SKM-1 treated with dmso at 0.1 percent for 144 hours (cell line): ENCODE measurements around the gene CIB1.

Experiments
- DNase-seq: peaks from one replicate; lab custom pipeline; 2025; ENCODE audit not compliant: unreplicated experiment; lab: John Stamatoyannopoulos, UW

The CIB1 gene

DNA sequence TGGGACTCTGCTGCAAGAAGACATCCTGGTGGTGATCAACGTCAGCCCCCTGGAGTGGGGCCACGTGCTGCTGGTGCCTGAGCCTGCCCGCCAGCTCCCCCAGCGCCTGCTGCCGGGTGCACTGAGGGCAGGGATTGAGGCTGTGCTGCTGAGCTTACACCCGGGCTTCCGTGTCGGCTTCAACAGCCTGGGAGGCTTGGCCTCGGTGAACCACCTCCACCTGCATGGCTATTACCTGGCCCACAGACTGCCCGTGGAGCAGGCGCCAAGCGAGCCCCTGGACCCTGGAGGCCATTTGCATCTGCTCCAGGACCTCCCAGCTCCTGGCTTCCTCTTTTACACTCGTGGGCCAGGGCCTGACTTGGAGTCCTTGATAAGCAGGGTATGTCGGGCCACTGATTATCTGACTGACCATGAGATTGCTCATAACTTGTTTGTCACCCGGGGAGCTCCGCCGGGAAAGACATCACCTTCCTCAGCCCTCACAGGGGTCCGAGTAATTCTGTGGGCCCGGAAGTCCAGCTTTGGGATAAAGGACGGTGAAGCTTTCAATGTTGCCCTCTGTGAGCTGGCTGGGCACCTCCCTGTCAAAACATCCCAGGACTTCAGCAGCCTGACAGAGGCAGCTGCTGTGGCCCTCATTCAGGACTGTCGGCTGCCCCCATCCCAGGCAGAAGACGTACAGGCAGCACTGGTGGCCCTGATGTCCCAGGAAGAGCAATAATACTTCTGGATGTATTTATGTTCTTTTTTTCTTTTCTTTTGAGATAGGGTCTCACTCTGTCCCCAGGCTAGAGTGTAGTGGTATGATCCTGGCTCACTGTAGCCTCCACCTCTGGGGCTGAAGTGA, 7.8 kb upstream of the CIB1 start:
- no peak for DNase-seq

DNA sequence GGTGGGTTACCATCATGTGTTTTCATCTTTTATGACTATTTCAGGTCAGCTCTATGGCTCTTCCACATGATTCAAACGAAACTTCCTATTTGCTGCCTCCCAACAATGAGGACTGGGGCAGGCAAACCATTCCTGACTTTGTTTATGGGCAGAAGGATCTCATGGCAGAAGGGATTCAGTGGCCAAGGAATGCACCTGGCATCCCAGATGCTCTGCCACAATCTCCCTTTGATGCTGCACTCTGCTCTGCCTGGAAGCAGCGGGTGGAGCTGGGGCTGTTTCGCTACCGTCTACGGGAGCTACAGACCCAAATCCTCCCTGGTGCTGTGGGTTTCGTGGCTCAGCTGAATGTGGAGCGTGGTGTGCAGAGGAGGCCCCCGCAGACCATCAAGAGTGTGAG, 7.1 kb upstream of the CIB1 start:
- no peak for DNase-seq

DNA sequence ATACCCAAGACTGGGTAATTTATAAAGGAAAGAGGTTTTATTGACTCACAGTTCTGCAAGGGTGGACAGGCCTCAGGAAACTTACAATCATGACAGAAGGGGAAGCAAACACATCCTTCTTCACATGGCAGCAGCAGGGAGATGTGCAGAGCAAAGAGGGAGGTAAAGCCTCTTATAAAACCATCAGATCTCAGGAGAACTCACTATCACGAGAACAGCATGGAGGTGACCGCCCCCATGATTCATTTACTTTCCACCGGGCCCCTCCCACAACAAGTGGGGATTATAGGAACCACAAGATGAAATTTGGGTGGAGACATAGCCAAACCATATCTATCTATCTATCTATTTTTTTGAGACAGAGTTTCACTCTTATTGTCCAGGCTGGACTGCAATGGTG, 5.6 kb upstream of the CIB1 start:
- DNase-seq: no peak

DNA sequence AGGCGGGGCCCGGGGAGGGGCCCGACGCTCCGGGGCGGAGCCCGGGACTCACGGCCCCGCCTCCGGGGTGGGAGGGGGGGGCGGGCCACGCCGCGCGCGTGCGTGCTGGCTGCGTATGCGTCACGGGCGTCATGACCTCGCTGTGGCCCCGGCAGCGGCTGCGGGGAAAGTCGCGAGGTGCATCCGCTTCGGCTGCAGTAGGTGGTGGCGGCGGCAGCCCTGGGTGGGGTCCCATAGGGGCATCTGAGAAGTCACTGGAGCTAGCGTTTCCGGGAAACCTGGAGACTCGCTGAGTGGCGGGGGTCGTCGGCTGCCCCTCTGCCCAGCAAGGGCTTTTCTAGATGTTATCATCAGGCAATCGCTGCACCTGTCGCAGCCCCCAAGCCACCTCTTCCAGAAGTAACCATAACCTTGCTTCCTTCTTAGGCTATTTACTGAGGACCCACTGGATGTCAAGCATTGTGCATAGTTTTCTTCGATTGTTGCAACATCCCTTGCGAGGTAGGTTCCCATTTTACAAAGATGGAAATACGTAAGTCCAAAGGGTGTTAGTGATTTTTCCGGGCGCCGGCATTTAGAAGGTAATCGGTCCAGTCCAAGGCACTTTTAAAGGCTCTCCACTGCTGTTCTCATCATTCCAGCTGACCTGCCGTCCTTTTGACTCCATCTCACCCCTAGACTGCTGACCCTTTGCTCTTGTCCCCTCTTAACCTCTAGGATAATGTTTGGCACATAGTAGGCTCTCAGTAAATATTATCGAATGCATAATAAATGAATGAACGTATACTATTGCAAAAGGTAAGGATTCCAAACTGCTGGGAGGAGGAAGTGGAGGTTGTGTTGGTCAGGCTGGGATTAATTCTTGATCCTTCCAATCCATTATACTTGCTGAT, 601 bp upstream of the CIB1 start, which contains the start of gene GDPGP1:
Gene GDPGP1 (plus strand): TSS at position 114 of the 893 bp plus-strand sequence. CDS start 6,700 bp downstream, outside the sequence.
- no peak for DNase-seq

DNA sequence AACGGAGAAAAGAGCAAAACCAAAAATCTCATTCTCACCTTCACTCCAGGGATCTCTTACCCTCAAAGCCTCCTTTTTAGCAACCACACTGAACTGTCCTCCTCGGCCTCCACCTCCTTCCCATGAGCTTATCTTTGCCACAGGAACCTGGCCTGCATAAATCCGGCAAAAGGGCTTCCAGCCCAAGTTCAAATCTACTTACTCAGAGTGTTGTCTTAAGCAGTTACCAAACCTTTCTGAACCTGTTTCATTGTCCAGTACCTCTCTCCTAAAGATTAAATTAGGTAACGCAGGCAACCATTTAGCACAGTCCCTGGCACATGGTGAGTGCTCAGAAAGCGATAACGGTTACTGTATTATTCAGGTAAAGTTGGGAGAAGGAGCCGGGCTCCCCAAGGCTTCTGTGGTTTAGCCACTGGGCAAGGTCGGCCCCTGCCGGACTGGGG, 777 bp downstream of the CIB1 start:
- DNase-seq: no peak

DNA sequence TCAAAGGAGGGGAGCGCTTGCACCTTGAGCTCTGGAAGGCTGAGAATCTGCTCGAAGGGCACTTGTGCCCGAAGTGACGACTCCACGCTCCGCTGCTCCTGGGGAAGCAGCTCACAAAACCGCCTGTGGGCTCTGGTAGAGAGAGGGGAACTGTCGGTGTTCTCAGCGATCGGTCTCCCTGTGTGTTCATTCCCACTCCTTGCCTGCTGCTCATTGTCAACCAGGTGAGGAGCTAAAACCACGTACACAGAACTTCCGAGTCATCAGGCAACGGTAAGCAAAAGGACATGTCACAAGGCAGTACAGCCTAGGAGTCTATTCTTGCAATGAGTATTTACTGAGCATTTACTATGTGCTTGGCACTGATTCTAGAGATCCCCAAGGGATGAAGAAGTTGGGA, 1.5 kb downstream of the CIB1 start:
- no peak for DNase-seq

DNA sequence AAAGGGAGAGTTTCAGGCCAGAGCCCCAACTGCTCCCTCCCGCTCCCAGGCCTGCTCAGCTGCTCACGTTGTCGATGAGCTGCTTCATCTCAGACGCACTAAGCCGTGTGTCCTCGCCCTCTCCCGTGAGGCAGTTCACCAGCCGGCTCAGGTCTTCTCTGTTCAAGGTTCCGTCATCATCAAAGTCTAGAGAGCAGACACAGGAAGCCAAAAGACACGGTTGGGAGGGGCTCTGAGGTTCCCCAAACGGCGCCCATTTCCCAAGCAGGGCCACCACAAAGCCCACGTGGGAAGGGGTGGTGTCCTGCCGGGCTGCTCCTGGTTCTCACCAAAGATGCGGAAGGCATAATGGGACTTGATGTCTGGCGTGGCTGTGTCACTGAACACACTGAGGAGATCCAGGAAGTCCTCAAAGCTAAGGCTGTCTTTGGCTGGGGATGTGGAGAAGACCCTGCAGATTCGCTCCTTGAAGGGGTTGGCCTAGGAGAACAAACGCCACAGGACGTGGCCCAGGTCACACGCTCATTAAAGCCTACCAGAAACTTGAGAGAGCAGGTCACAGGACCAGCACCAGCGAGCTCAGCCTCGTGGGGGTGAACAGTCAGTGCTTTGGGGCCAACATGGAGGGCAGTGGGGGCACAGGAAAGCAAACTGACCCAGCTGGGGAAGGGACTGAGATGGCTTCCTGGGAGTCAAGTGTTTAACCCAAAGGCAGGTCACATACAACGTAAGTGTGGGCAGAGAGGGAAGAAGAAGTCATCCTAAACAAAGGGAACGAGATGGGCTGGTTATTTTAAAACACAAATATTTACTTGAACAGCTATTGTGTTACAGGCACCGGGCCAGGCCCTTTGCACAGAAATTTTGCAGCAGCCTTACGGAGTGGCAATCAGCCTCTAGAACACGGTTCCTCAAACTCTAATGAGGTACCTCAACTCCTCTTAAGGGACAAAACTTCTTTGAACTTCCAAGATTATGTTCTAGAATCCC, 2.4 kb downstream of the CIB1 start:
- no peak for DNase-seq

DNA sequence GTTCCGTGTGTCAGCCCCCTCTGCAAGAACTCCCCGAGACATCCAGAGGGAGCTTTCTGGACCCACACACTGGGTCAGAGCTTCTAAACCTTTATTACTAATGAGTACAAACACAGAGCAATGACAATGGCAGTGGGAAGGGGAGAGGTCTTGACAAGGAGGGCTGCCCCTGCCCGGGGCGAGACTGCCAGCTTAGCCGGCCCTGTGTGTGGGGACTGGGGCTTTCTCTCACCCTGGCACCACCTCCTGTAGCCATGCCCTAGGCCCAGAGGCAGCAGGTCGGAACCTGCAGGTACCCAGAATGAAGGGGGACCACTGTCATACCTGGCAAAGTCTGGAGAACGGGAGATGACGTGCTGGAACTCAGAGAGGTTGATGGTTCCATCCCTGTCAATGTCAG, 3.1 kb downstream of the CIB1 start:
- DNase-seq: no peak

DNA sequence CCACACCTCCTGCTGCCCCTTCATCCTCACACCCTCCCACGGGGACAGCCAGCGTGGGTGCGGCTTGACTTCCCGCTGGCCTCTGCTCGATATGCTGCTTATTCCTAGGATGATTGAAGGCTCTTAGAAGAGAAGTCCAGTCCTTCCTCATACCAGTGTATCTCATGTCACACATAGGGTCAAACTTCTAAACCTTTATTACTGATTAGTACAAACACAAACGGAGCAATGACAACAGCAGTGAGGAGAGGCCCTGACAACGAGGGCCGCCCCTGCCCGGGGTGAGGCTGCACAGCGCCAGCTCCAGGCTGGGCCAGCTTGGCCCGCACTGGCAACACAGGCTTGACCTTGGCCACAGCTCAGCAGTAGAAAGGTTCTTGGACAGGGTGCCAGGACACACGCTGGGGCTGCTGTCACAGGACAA, 3.7 kb downstream of the CIB1 start:
- no peak for DNase-seq

DNA sequence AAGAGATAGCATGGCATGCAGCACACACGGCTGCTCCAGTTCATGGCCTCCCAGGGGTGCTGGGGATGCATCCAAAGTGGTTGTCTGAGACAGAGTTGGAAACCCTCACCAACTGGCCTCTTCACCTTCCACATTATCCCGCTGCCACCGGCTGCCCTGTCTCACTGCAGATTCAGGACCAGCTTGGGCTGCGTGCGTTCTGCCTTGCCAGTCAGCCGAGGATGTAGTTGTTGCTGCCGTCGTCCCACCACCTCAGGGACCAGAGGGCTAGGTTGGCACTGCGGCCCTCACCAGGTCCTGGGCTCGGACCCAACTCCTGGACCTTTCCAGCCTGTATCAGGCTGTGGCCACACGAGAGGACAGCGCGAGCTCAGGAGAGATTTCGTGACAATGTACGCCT, 4.8 kb downstream of the CIB1 start:
- no peak for DNase-seq

DNA sequence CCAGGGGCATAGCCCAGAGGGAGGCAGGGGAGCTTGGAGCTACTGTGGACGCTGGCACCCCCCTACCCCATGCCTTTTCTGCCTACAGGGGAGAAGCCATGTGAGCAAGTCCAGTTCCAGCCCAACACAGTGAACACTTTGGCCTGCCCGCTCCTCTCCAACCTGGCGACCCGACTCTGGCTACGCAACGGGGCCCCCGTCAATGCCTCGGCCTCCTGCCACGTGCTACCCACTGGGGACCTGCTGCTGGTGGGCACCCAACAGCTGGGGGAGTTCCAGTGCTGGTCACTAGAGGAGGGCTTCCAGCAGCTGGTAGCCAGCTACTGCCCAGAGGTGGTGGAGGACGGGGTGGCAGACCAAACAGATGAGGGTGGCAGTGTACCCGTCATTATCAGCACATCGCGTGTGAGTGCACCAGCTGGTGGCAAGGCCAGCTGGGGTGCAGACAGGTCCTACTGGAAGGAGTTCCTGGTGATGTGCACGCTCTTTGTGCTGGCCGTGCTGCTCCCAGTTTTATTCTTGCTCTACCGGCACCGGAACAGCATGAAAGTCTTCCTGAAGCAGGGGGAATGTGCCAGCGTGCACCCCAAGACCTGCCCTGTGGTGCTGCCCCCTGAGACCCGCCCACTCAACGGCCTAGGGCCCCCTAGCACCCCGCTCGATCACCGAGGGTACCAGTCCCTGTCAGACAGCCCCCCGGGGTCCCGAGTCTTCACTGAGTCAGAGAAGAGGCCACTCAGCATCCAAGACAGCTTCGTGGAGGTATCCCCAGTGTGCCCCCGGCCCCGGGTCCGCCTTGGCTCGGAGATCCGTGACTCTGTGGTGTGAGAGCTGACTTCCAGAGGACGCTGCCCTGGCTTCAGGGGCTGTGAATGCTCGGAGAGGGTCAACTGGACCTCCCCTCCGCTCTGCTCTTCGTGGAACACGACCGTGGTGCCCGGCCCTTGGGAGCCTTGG, 5.6 kb downstream of the CIB1 start:
- DNase-seq: no peak

DNA sequence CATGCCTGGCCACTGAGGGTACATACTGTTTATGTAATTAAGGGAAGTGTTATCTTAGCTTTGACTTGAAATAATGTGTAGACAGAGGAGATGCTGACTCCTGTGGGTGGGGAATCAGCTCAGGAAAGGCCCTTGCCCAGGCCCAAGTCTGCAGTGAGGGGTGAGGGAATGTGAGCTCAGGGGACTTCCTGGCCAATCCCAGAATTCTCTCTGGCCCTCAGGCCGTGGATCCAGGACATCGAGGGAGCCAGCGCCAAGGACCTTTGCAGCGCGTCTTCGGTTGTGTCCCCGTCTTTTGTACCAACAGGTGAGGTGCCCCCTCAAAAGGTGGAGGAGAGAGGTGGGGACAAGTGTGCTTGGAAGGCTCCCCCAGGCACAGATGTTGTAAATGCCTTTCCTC, 6.4 kb downstream of the CIB1 start:
- DNase-seq: no peak

DNA sequence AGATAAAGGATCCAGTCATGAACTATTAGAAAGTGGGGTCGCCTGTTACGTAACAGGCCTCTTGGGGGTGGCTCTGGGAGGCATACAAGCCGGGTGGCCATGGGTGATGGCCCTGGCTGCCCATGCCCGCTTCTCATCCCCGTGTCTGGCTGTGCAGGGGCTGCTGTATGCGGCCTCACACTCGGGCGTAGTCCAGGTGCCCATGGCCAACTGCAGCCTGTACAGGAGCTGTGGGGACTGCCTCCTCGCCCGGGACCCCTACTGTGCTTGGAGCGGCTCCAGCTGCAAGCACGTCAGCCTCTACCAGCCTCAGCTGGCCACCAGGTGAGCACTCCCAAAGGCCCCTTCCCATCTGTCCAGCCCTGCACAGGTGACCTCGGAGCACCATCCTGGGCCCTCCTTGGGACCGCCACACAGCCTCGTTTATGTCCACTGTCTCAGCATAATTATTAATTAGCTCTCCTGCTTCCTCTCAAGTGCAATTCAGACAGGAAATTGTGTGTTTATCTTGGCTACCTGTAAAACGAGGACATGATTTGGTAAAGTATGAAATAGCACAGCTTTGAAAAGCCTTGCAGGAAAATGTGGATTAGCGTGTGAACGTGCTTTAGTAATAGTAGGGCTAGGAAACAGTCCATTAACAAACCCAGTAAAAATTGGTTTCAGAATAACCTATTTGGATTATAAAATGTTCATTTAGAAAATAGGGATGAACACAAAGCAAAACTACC, 8.1 kb downstream of the CIB1 start:
- no peak for DNase-seq

DNA sequence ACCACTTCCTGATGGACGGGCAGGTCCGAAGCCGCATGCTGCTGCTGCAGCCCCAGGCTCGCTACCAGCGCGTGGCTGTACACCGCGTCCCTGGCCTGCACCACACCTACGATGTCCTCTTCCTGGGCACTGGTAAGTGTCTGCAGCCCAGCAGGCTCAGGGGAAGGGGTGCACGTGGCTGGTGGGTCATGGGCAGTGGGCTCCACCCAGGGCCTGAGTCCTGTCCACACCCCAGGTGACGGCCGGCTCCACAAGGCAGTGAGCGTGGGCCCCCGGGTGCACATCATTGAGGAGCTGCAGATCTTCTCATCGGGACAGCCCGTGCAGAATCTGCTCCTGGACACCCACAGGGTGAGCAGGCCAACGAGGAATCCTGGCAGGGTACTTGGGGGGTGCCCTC, 8.7 kb downstream of the CIB1 start:
- no peak for DNase-seq

DNA sequence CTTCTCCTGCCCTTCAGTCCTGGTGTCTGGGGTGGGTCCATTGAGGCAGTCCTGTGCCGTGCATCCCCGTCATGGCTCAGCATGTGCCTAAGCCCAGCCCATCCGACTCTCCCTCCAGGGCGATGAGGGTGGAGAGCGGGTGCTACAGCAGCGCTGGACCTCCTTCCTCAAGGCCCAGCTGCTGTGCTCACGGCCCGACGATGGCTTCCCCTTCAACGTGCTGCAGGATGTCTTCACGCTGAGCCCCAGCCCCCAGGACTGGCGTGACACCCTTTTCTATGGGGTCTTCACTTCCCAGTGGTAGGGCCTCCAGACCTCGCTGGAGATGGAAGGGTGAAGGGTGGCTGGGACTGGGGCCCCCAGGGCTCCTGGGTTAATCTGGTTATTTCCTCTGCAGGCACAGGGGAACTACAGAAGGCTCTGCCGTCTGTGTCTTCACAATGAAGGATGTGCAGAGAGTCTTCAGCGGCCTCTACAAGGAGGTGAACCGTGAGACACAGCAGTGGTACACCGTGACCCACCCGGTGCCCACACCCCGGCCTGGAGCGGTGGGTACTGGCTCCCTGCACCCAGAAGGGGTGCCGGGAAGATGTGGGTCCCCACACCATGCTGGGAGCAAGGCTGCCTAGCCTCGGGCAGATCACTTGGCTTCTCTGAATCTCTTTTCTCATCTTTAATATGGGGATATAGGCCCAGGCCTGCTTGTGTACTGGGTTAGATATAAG, 10.1 kb downstream of the CIB1 start:
- DNase-seq: no peak

DNA sequence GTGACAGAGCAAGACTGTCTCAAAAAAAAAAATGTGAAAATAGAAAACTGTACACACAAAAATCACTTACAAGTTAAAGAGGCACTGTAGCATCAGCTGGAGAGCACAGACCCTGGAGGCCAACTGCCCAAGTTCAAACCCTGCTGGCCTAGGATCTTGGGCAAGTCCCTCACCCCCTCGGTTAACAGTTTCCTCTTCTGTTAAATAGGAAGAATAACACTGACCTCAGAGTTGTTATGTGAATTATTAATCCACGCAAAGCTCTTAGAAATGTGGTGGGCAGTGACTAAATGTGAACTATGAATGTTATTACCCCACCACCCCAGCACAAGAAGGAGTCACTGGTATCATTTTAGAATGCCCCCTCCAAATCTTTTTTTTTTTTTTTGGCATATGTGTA, 11.2 kb downstream of the CIB1 start:
- DNase-seq: no peak

DNA sequence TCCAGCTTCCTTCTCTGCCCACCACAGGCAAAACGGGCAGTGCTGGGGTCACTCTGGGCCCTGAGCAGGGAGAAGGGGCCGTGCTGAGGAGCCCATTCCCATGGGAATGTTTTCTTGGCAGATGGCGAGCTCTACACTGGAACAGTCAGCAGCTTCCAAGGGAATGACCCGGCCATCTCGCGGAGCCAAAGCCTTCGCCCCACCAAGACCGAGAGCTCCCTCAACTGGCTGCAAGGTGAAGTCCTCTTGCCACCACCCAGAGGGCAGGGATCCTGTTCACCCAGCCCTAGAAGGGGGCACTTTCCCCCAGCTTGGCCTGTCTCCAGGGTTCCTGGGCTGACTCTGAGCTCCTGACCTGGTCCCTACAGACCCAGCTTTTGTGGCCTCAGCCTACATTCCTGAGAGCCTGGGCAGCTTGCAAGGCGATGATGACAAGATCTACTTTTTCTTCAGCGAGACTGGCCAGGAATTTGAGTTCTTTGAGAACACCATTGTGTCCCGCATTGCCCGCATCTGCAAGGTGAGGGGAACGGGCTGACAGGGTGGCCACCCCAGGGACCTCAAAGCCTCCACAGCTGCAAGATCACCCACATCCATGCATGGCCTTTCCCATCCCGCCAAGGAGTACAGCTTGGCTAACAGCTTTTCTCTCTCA, 12.4 kb downstream of the CIB1 start:
- DNase-seq: peak; percentile 9
